HG02885 (cell line): ENCODE data around the gene PAFAH2.

Experiments
- ATAC-seq: cut with Tn5 transposase; IDR thresholded peaks from one replicate; pipeline ENCODE4 v1.9.1; 2021; ENCODE audit warnings: mild to moderate bottlenecking; ENCODE audit not compliant: unreplicated experiment, poor library complexity

PAFAH2 gene

GRCh38 chr1:26015358-26015757 lies 17.5 kb upstream of the PAFAH2 start:
- no peak for ATAC-seq

- no peak for ATAC-seq
These were observed 16.3 kb upstream of the PAFAH2 start for GRCh38 chr1:26014179-26014578.

GRCh38 chr1:26012864-26013263 lies 15.0 kb upstream of the PAFAH2 start:
- ATAC-seq = no peak

GRCh38 chr1:26010825-26011224 lies 13.0 kb upstream of the PAFAH2 start:
- no peak for ATAC-seq

- no peak for ATAC-seq
These were observed 12.1 kb upstream of the PAFAH2 start for GRCh38 chr1:26009796-26010447.

GRCh38 chr1:26006710-26007109 lies 8.8 kb upstream of the PAFAH2 start:
- no peak for ATAC-seq

GRCh38 chr1:26005434-26006105 lies 7.7 kb upstream of the PAFAH2 start:
- no peak for ATAC-seq

- ATAC-seq = no peak
These were observed 5.9 kb upstream of the PAFAH2 start for GRCh38 chr1:26003756-26004155.

- ATAC-seq = no peak
These were observed 5.4 kb upstream of the PAFAH2 start for GRCh38 chr1:26003262-26003661.

GRCh38 chr1:25999041-25999800 lies 1.4 kb upstream of the PAFAH2 start:
- ATAC-seq = no peak

- no peak for ATAC-seq
These were observed 666 bp downstream of the PAFAH2 start for GRCh38 chr1:25996966-25997827.

- no peak for ATAC-seq
These were observed 3.3 kb downstream of the PAFAH2 start for GRCh38 chr1:25994402-25995150.

GRCh38 chr1:25993197-25993951 lies 4.5 kb downstream of the PAFAH2 start:
- no peak for ATAC-seq

GRCh38 chr1:25992689-25993171 lies 5.1 kb downstream of the PAFAH2 start:
- no peak for ATAC-seq

- ATAC-seq = no peak
These were observed 5.8 kb downstream of the PAFAH2 start for GRCh38 chr1:25991937-25992688.

- ATAC-seq = no peak
These were observed 7.0 kb downstream of the PAFAH2 start for GRCh38 chr1:25990702-25991395.

- no peak for ATAC-seq
These were observed 7.6 kb downstream of the PAFAH2 start for GRCh38 chr1:25990251-25990650.
